ENCODE measurements around the gene CCDC77. TPM values are rescaled to one million over a fixed set of nuclear protein-coding genes. Genes with fewer than 3 reads are reported as not detected.

The CCDC77 gene
- polyA plus RNA-seq, 1 of the 3 experiments (the other 2 are of a cell fraction) = 5.9 TPM

GRCh38 chr12:386651-387050 is 14.8 kb upstream of the CCDC77 start:
- Histone ChIP-seq H3K4me1 (ENCODE audit: control insufficient read depth in 1 of 2, insufficient read depth in 2 of 2, low read depth in 1 of 2, low read length in 1 of 2) (peaks cover 0 to 3% of the 10 kb centered on the region in 2 experiments; a peak in 3 of 4 replicates), H2AFZ (ENCODE audit: low read depth) (no peak overlapping the region), H3F3A (replicated peaks; ENCODE audit: insufficient read depth) (peaks cover 20% of the 10 kb centered on the region), H3K4me2 (peak overlapping the region; percentile 79), H4K20me1 (ENCODE audit: insufficient read depth) (peaks cover 32% of the 10 kb centered on the region), H3K9me3 (no peaks in the 10 kb centered on the region), H3K79me2 (ENCODE audit: insufficient read depth) (peaks cover 73% of the 10 kb centered on the region), H3K4me3 (ENCODE audit: low read depth in 2 of 2, low read length in 1 of 2) (peak overlapping the region; percentile 85 to 87), H3K9ac (peak overlapping the region; percentile 96), H3K9me2 (no peaks in the 10 kb centered on the region), H3K36me3 (replicated peaks in 1 of 2; ENCODE audit: control insufficient read depth in 1 of 2, insufficient read depth in 2 of 2, low read length in 1 of 2) (peaks cover 30 to 47% of the 10 kb centered on the region in 2 experiments), H3K27ac (ENCODE audit: low read depth in 2 of 2, low read length in 1 of 2) (0 out of 4 replicates have a peak overlapping the region, but pooled peaks of 1 of the 2 experiments have one; percentile 97), H3K27me3 (ENCODE audit: insufficient read depth) (no peaks in the 10 kb centered on the region)
- DNase-seq = no peak
- ChIA-PET POLR2A (no interaction called here), CTCF (interaction anchor here (0.6 to 1.8 kb wide), 4 partner anchors 15 to 210 kb away, joined by 3 to 6 read pairs (median 3); partner anchors contain the start of gene CCDC77)
- 42% methylated on average over 4 of the region's 4 CpGs for WGBS (ENCODE audit: low lambda C conversion rate)
- TF ChIP-seq REST (IDR thresholded peaks at IDR 0.05; ENCODE audit: low read depth, low read length) = no peak
- no peak for TF ChIP-seq GABPA (IDR thresholded peaks at IDR 0.05; ENCODE audit: low read depth)
- TF ChIP-seq RCOR1 (IDR thresholded peaks at IDR 0.05; ENCODE audit: low read length) = no peak
- no peak for TF ChIP-seq FOSL2 (IDR thresholded peaks at IDR 0.05; ENCODE audit: borderline replicate concordance, low read depth)
- TF ChIP-seq SMC3 (IDR thresholded peaks at IDR 0.05; ENCODE audit: low read depth, low read length) = no peak
- no peak for TF ChIP-seq MEF2A (IDR thresholded peaks at IDR 0.05; ENCODE audit: borderline replicate concordance, low read depth)
- TF ChIP-seq RFX5 (IDR thresholded peaks at IDR 0.05; ENCODE audit: low read length) = no peak
- TF ChIP-seq TCF12 (IDR thresholded peaks at IDR 0.05) = no peak
- TF ChIP-seq RAD21 (IDR thresholded peaks at IDR 0.05; ENCODE audit: low read length) = no peak
- no peak for TF ChIP-seq IRF3 (IDR thresholded peaks at IDR 0.05; ENCODE audit: low read depth, low read length)
- TF ChIP-seq TEAD4 (IDR thresholded peaks at IDR 0.05; ENCODE audit: borderline replicate concordance, insufficient read depth) = no peak
- no peak for TF ChIP-seq CTCF (IDR thresholded peaks at IDR 0.05)
- TF ChIP-seq NRF1 (IDR thresholded peaks at IDR 0.05; ENCODE audit: low read depth, low read length) = no peak
- no peak for TF ChIP-seq YY1 (IDR thresholded peaks at IDR 0.05; ENCODE audit: low read depth)
- no peak for TF ChIP-seq EZH2phosphoT487 (IDR thresholded peaks at IDR 0.05; ENCODE audit: borderline replicate concordance, low read depth)
- no peak for TF ChIP-seq USF1 (IDR thresholded peaks at IDR 0.05; ENCODE audit: borderline replicate concordance, low read depth)
- no peak for TF ChIP-seq MAX (IDR thresholded peaks at IDR 0.05; ENCODE audit: low read depth)
- no peak for TF ChIP-seq SIN3A (IDR thresholded peaks at IDR 0.05; ENCODE audit: borderline replicate concordance, low read depth, low read length)

Data from SK-N-SH (cell line).